Dedifferentiated amniotic fluid mesenchymal stem cell (primary cell): ENCODE results near the gene INVS.
"Not testable (repeated sequence)": the region's sequence is repeated elsewhere in the genome, so short reads cannot be mapped to it uniquely, and the experiment has no call there.

Experiments used
- DNase-seq: peaks from one replicate; pipeline ENCODE4 v3.0.0-alpha.2; 2016; ENCODE audit errors: extremely low spot score

INVS gene

DNA sequence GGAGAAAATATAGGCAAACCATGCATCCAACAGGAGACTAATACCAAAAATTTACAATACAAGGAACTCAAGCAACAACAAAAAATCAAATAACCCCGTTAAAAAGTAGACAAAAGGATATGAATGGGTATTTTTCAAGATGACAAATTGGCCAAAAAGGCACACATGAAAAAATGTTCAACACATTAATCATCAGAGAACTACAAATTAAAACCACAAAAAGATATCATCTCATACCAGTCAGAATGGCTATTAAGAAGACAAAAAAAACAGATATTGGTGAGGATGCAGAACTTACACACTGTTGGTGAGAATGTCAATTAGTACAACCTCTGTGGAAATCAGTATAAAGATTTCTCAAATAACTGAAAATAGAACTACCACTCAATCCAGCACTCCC, 218.7 kb downstream of the INVS start:
- DNase-seq: no peak

DNA sequence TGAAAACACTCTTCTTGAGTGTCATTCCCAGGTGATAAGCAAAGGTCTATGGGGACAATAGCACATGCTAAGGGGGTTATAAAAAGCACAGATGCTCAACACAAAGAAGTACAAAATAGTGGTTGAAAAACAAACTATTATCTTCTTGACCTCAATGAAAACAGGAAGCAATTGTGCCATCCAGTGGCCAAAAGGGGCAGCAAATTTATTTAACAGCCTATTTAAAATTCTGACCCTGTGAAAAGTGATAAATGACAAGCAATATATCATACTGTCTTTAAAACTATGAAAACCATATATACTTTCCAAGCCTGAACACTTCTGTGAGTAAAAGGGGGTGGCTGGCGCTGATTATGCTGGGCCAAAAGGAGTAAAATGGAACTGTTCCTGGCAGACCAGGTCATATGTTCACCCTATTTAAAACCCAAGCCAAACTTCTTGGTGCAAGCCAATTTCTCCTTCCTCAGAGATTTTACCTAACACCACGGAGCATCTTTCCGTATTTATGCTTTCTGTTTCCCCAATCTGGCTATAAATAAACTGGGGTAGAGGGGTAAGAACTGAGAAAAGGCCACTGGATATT, 224.0 kb downstream of the INVS start:
- peak; percentile 64 for DNase-seq

DNA sequence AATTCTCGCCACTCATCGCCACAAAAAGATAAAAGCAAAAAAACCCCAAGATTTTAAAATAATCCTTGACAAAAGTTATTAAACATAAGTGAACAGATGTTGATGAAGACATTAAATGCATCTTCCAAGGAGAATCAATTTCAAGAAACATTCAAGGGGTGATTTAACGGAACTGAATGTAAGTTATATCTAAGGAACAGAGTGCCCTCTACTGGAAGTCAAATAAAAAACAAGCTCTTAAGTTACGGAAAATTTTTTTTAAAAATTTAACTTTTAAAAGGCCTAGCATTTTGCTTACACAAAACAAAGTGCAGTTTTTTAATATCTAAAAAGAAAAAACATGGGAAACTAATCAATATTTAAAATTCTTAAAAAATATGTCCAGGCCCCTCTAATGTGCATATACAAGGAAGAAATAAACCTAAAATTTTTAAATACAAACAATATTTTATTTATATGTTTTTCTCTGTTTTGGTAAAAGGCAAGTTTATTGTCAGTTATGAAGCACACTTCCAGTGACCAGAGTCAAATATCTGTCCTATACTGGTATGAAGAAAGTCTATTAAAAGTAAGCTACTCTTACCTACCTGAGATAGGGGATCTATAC, 225.7 kb downstream of the INVS start:
- peak; percentile 61 for DNase-seq

DNA sequence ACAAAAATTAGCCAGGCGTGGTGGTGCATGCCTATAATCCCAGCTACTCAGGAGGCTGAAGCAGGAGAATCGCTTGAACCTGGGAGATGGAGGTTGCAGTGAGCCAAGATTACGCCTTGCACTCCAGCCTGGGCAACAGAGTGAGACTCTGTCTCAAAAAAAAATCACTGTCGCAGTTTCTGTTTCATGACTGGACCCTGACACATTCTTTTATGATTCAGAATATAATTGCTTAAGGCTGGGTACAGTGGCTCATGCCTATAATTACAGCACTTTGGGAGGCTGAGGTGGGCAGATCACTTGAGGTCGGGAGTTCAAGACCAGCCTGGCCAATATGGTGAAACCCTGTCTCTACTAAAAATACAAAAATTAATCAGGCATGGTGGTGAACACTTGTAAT, 239.7 kb downstream of the INVS start:
- DNase-seq: not testable (repeated sequence)

DNA sequence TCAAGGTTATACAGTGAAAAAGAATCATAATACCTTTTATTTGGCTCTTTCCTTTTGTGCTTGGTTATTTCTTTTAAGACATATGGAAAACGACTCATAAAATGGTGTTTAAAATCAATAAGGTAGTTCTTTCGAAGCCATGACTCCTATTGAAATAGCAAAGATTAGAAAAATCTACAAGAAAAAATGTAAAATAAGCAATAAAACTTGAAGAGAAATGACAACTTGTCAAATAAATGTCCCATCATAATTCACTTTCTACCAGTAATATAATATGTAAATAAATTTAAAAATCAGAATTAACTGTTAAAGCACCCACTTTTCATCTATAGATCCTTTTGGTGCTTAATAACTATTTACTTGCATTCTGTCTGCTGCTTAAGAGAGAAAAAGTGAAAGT, 241.2 kb downstream of the INVS start:
- no peak for DNase-seq

DNA sequence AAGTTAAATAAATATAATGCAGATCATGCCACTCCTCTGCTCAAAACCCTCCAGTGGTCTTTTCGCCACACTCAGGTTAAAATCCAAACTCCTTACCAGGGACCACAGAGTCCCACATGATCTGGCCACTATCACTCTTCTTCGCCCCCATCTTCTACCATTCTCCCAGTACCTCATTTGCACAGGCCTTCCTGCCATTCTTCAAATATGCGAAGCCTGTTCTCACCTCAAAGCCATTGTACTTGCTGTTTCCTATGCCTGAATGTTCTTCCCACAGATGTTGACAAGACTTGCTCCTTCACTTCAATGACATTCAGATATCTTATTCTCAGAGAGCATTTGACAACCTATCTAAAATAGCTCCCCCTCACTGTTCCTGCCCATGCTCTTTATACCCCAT, 242.8 kb downstream of the INVS start:
- no peak for DNase-seq

DNA sequence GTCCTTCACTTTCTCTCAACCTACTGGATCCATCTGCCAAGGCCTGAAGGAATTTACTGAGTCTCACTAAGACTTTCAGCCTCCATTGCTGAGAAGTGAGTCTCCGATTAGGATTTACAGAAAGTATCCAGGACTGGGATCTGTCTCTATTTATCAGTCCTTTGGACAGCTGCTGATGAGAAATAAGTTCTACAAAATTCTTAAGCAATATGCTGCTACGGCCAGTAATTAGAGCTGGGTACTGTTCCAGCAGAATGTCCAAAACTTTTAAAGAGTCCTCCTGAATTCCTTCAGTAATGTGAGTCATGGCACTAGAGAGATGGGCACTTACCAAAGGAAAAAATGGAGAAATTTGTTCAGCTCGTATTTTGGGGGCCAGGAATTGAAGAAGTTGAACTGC, 247.8 kb downstream of the INVS start:
- peak; percentile 68 for DNase-seq

DNA sequence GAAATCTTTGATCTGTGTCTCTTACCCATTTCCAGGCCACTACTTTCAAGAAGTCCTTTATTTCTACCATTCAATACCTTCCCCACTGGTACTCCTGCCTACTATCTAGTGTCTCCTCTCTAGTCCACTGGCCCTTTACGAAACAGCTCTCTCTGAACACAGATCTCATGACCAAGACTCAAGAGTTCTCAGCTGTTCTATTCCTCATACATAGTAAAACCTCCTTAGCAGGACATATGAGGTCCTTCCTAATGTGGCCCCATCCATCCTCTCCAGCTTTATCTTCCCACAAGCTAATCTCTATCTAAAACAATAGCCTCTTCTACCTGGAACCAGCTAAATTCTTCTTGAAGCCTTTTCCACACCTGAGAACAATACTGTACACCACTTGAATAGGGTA, 251.1 kb downstream of the INVS start:
- no peak for DNase-seq
